GM18861 (cell line): ENCODE data around the gene BRAT1.
"Not testable (repeated sequence)": the region's sequence is repeated elsewhere in the genome, so short reads cannot be mapped to it uniquely, and the experiment has no call there.

ENCODE experiments used
- ATAC-seq: cut with Tn5 transposase; IDR thresholded peaks from one replicate; pipeline ENCODE4 v1.9.1; 2021; ENCODE audit not compliant: unreplicated experiment

The BRAT1 gene

GRCh38 chr7:2555121-2556052, at the start of gene BRAT1:
BRAT1 (minus strand) TSS chr7:2555524; CDS start chr7:2554431, 1,093 bp downstream.
- ATAC-seq: peak; percentile 42

DNA sequence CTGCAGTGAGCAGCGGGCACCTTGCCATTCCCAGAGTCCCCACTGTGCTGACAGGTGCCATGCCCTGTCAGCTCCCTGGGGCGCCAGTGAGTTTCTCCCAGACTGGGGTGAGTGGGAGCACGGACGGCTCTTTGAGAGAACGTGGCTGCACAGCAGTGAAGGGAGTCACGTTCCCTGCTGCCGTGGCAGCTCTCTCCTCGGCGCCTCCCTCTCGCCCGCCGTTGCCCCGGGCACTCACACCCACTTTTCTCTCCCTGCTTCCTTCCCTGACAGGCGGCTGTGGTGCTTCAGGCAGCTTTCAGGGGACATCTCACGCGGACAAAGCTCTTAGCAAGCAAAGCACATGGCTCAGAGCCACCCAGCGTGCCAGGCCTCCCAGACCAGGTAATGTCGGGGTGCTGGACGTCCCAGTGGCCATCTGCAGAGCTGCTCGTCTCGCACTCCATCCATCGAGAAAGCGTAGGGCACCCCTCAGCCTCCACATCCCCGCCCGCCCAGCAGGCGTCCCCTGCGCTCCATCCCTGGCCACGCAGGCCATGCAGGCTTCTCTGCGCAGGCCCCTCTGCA, 49.4 kb upstream of the BRAT1 start:
- no peak for ATAC-seq

GRCh38 chr7:2603044-2603965, 48.0 kb upstream of the BRAT1 start:
- ATAC-seq: no peak

DNA sequence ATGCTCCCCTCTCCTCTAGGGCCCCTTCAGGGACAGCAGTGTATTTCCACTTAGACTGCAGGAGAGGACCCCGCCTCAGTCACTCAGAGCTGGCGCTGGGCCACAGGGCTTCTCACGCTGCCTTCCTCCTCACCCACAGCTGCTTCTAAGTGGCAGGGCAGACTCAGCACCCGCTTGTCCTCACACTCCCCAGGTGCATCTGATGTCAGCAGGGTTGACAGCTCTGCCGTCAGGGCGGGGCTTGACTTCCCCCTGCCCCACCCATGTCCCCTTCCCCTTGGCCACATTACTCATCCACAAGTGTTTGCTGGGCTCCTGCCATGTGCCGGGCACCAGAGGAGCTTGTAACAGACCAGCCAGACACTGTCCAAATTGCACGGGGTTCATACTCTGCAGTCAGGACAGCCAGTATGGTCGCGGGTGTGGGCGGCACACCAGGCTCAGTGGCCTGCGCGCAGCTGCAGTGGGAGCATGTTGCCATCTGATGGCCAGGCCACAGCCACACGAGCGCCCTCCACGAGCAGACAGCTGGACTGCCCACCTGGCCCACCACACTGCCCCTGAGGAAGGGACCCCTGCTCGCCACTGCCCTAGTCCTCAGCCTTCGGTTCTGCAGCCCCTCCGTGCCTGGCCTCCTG, 47.2 kb upstream of the BRAT1 start:
- no peak for ATAC-seq

- ATAC-seq: no peak
These were observed 46.6 kb upstream of the BRAT1 start for GRCh38 chr7:2601907-2602306.

DNA sequence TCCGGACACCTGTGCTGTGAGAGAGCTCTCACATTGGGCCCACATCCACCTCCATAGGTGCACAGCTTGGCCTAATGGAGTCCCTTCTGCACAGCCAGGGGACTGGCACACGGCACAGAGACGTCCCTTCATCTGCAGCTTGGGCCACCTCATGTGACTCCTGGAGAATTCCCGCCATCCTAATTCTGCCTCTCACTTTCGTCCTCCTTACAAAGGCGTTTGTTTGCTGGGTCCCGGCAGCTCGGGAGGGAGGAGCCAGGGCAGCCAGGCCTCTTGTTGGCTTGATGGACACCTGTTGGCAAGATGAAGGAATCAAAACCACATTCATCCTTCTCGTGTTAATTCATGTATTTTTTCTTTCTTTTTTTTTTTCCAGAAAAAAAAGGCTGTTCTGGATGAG, 45.7 kb upstream of the BRAT1 start:
- ATAC-seq: no peak

DNA sequence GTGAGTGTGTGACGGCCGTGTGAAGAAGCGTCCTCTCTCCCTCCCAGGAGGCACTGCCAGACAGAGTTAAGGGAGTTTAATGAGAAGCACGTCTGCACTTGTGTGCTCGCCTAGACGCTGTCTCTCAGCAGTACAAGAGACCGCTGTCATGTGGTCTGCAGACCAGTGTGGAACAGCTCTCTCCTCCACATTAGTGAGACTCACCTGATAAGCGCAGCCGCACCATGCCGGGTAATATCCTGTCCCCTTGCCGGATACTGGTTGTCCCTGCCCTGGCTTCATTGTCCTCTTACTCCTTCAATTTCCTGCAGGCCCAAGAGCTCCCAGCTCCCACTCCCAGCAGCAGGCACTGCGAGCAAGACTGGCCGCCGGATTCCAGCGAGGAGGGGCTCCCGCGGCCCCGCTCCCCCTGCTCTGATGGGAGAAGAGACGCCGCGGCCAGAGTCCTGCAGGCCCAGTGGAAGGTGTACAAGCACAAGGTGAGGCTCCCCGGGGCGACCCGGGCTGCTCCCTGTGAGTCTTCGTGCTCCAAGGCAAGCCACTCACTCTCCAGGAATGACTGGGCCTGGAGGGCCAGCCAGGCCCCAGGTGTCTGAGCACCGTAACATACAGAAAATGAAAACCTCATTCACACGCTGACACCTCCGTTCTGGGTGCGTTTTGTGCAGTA, 43.0 kb upstream of the BRAT1 start:
- ATAC-seq: no peak

DNA sequence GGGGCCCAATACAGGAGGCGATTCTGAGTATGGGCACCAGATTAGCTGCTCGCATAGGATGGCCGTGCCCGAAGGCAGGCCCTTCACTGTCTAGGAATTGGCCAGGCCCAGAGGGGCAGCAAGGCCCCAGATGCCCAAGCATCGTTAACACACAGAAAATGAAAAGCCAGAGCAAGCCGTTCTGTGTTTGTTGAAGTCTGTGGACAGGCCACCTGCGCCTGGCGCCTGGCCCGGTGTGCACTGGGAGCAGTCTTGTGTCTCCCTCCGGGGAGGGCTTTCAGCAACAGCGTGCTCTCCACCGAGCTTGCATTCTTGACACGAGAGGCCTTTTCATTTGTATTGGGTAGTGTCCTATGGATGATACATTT, 41.9 kb upstream of the BRAT1 start:
- no peak for ATAC-seq

DNA sequence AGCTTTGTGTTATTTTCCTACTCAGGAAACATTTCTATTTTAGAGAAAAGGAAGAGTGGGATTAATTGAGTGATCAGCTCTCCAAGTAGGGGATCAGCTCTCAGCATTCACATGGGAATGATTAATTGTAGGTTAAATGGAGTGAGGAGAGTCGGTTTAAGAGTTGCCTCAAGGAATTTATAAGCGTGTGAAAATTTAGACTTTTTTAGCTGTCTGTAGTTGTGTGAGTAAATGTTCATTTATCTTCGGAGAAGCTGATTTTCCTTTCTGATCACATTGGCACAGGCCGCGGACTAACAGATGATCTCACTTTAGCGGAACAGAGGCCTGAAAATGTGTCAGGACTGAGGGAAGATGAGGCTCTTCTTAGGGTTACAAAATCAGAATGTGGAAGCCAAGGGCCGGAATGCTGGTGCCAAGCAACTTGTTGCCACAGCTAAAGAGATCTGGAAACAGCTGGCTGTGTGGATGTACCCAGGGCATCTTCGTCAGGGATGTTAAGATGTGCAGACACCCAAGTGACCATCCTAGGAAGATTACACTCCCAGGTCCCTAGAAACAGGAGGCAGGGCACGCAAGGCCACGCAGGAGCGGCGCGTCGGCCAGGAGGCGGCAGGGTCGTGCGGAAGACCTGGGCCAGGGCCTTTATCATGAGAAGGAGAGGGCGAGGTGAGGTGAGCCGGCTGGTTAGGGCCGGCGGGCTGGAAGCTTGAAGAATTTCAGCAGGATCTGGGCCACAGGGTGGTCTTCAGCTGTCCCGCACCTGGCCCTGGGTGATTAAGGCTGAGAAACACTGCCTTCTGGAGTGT, 41.3 kb upstream of the BRAT1 start:
- ATAC-seq: no peak

GRCh38 chr7:2595258-2595860, 40.0 kb upstream of the BRAT1 start:
- no peak for ATAC-seq

GRCh38 chr7:2594599-2594998, 39.3 kb upstream of the BRAT1 start:
- no peak for ATAC-seq

GRCh38 chr7:2593036-2593727, 37.9 kb upstream of the BRAT1 start:
- ATAC-seq: no peak

DNA sequence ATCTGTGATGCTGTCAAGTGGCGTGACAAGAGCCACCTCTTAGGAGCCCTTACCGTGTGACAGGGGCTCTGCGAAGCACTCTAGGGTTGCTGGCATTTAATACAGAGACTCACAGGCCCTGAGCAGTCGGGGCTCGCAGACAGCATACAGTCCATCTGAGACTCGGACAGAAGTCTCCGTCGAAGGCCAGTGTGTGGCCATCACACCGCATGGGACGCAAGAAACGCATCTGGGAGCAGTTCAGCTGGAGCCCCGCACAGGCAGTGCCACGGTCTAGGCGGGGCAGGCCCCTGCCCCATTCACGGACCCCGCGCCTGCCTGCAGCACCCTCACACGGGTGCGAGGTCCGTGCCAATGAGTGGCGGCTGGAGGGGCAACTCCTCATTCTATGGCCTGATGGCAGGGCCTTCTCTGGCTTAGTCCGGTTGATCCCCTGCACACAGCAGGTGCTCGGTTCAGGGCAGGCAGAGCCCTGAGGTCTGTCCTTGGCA, 37.1 kb upstream of the BRAT1 start:
- ATAC-seq: no peak

DNA sequence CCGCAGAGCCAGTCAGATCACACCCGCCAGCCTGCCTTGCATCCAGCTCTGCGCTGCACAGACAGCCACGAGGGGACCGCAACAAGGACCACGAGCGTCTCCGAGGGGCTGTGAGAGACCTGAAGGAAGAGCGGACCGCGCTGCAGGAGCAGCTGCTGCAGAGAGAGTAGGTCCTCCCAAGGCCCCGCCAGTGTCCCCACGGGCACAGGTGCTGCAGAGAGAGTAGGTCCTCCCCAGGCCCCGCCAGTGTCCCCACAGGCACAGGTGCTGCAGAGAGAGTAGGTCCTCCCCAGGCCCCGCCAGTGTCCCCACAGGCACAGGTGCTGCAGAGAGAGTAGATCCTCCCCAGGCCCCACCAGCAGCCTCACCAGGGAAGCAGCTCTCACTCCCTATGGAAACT, 34.6 kb upstream of the BRAT1 start:
- ATAC-seq: not testable (repeated sequence)

DNA sequence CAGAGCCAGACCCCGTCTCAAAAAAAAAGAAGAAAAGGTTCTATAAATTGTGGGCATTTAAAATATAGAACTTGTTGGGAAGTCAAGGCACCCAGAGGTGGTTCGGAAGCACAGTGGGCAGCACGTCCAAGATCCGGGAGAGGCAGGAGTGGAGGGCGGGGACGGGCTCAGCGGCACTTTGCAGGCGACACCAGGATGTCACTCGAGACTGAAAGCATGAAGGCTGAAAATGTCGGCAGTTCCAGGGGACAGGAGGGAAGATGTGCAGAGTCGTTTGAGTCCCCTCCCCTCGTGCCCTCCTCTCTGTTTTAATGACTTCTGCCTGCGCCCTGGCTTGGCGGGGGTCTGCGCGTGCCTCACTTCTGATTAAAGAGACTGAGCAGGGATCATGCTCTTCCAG, 34.0 kb upstream of the BRAT1 start:
- ATAC-seq: no peak

- ATAC-seq: no peak
These were observed 32.5 kb upstream of the BRAT1 start for GRCh38 chr7:2587778-2588177.

- no peak for ATAC-seq
These were observed 31.8 kb upstream of the BRAT1 start for GRCh38 chr7:2587134-2587533.

- ATAC-seq: no peak
These were observed 31.1 kb upstream of the BRAT1 start for GRCh38 chr7:2586326-2587020.
